GM18951 (cell line): ENCODE measurements around the gene DMXL1.
"Not testable (repeated sequence)": the region's sequence is repeated elsewhere in the genome, so short reads cannot be mapped to it uniquely, and the experiment has no call there.

Experiments
- POLR2A ChIP-seq: IDR thresholded peaks from 4 replicates; pipeline ENCODE4 v1.6.1; 2011; ENCODE audit warnings: mild to moderate bottlenecking; ENCODE audit not compliant: insufficient read length, insufficient read depth; ENCODE audit errors: extremely low read depth
- in situ Hi-C: fragments of 300-500 bp; cut with MboI; formaldehyde crosslinking; loops from one replicate; pipeline ENCODE4 v1.12.0; 2022; ENCODE audit warnings: low sequenced_read_pairs, mixed read lengths, inconsistent platforms; ENCODE audit not compliant: unreplicated experiment

Gene DMXL1

DNA sequence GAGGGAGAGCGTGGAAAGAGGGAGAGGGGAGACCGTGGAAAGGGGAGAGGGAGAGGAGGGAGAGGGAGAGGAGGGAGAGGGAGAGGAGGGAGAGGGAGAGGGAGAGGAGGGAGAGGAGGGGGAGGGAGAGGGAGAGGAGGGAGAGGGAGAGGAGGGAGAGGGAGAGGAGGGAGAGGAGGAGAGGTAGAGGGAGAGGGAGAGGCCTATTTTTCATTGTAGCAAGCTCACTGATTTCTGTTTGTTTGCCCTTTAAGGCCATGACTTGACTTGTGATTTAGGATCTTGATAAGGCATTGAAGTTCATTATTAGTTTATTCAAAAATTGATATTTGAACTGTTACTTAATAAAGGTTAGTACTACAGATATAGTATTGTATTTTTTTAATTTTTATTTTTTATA is 52.4 kb downstream of the DMXL1 start:
- in situ Hi-C loops = no loop called here

DNA sequence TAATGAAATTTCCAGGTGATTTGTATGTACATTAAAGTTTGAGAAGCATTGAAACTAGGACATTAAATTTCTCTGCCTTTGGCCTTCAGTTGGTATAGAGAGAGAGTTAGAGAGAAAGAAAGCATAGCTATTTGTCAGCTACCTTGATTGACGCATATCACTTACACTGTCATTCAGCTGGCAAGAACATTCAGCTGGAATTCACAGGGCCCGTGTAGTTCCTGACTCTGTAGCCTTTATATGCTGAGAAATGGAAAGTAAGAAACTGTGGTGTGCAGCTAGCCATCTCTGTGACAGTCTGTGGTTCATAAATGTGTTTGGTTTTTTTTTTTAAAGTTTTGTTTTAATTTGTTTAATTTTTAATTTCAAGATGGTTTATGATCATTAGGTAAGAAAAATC is 58.9 kb downstream of the DMXL1 start:
- no peak for TF ChIP-seq POLR2A
- in situ Hi-C loops = no loop called here

More for the DNA sequence above, 52.4 kb downstream of the DMXL1 start:
- TF ChIP-seq POLR2A = no peak

DNA sequence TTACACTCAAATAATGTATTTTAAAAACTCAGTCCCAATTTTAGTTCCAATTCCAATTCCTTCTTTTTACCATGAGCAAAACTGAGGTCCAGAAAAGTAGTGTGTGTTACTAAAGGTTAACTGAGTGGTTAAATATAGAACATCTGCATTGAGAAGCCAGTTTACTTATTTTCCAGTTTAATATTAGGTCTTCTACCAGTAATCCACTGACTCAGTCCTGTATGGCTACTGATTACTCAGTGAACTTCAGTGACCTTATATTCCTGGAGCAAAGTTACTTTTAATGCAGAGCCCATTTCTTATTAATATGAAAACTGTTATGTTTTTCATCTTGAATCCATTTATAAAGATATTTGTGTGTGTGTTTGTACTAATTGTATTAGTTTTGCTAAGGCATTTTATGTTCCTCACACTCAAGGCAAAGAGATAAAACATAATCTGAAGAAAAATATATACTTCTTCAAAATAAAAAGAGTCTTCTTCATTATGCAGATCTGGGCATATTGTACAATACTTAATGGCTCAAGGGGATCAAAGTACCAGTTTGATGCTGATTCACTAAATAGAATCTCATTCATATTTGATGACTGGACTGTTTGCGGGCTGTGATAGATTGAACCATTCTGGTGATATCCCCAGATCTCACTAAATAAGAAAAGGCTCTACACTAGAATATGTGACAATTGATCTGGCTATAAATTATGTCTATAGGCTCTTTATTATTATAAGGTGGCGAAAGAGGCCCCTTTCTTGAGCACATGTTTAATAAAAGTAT is 60.8 kb downstream of the DMXL1 start:
- no peak for TF ChIP-seq POLR2A
- in situ Hi-C loops = no loop called here

- in situ Hi-C loops = not testable (repeated sequence)
Measured at GRCh38 chr5:119135743-119136142, 64.9 kb downstream of the DMXL1 start.

- in situ Hi-C loops = no loop called here
- no peak for TF ChIP-seq POLR2A
Measured at GRCh38 chr5:119136666-119137318, 65.9 kb downstream of the DMXL1 start.

GRCh38 chr5:119153629-119154028 is 82.7 kb downstream of the DMXL1 start:
- in situ Hi-C loops = no loop called here
- TF ChIP-seq POLR2A = no peak

GRCh38 chr5:119158144-119158543 is 87.3 kb downstream of the DMXL1 start:
- TF ChIP-seq POLR2A = no peak
- in situ Hi-C loops = no loop called here

GRCh38 chr5:119161430-119161829 is 90.5 kb downstream of the DMXL1 start:
- no peak for TF ChIP-seq POLR2A
- in situ Hi-C loops = no loop called here

DNA sequence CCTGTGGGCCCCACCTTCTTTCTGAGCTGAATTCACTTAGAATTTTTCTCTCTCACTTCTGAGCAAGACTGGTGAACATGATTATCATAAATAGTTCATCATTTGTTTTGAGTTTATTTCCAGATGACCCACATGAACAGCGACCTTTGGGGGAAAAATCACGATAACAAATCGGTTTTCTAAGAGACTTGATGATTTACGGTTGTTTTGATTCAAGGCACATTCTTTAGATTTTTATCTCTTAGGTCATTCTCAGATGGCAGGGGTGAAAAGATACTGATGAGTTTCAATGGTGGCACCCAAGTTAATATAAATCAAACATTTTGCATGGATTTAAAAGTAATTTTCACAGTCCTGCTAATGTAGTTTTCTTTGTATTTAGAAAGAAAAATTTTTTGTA is 95.1 kb downstream of the DMXL1 start:
- TF ChIP-seq POLR2A = no peak
- in situ Hi-C loops = no loop called here

GRCh38 chr5:119168401-119168800 is 97.5 kb downstream of the DMXL1 start:
- in situ Hi-C loops = no loop called here
- no peak for TF ChIP-seq POLR2A

DNA sequence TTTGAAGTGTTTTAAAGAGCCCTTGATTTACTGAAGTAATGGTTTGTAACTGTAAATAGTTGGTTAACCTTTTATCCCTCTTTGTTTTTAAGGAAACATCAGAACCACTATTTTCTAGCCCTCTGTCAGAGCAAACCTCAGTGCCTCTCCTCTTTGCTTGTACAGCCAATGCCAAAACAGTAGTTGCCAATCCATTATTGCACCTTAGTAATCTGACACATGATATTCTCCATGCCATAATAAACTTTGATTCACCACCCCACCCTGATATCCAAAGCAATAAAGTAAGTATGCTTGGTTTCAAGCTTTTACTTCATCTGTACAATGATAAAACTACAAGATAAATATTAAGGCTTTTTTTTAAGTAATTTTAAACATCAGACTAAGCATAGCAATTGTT is 100.8 kb downstream of the DMXL1 start:
- in situ Hi-C loops = no loop called here
- no peak for TF ChIP-seq POLR2A

- in situ Hi-C loops = no loop called here
- TF ChIP-seq POLR2A = no peak
Measured at GRCh38 chr5:119174578-119175163, 103.8 kb downstream of the DMXL1 start.

- TF ChIP-seq POLR2A = no peak
- in situ Hi-C loops = no loop called here
Measured at GRCh38 chr5:119176785-119177184, 105.9 kb downstream of the DMXL1 start.

GRCh38 chr5:119177226-119177625 is 106.3 kb downstream of the DMXL1 start:
- no peak for TF ChIP-seq POLR2A

More at GRCh38 chr5:119177226-119177625, 106.3 kb downstream of the DMXL1 start:
- in situ Hi-C loops = no loop called here
